Osteoblast (primary cell): ENCODE data around the gene TP73. TPM values are rescaled to one million over a fixed set of nuclear protein-coding genes. Genes with fewer than 3 reads are reported as not detected.

Experiments used
- DNase-seq: peaks from one replicate; pipeline ENCODE4 v3.0.0; 2011; ENCODE audit warnings: low spot score, mixed read lengths; ENCODE audit not compliant: insufficient read length; ENCODE audit errors: missing footprints
- H2AFZ ChIP-seq: 2 replicates; pipeline ENCODE4 v1.6.0; 2011; ENCODE audit warnings: mild to moderate bottlenecking, low read length
- H3K27ac ChIP-seq: 2 replicates; pipeline ENCODE4 v1.5.1; 2011; ENCODE audit warnings: mild to moderate bottlenecking, low read depth, low read length, moderate library complexity
- H3K27me3 ChIP-seq: 2 replicates; pipeline ENCODE4 v1.6.0; 2012; ENCODE audit warnings: mild to moderate bottlenecking, control low read depth, inconsistent platforms, low read length, moderate library complexity; ENCODE audit not compliant: insufficient read depth
- H3K36me3 ChIP-seq: 2 replicates; pipeline ENCODE4 v1.5.1; 2011; ENCODE audit warnings: mild to moderate bottlenecking, low read length, control low read depth, moderate library complexity; ENCODE audit not compliant: insufficient read depth
- H3K4me1 ChIP-seq: 2 replicates; pipeline ENCODE4 v1.5.1; 2011; ENCODE audit warnings: mild to moderate bottlenecking, low read length, control low read depth, moderate library complexity; ENCODE audit not compliant: insufficient read depth
- H3K4me2 ChIP-seq: 2 replicates; pipeline ENCODE4 v1.6.0; 2011; ENCODE audit warnings: mild to moderate bottlenecking, low read length; ENCODE audit not compliant: insufficient read depth
- H3K4me3 ChIP-seq: fragments of 200-600 bp; sonication (generic); 3 replicates; pipeline ENCODE4 v1.5.1; 2012; ENCODE audit warnings: mild to moderate bottlenecking, low read length, inconsistent platforms; ENCODE audit not compliant: insufficient read depth
- H3K79me2 ChIP-seq: 2 replicates; pipeline ENCODE4 v1.6.0; 2012; ENCODE audit warnings: mild to moderate bottlenecking, low read length, control low read depth, inconsistent platforms; ENCODE audit not compliant: insufficient read depth
- H3K9me3 ChIP-seq: 2 replicates; pipeline ENCODE4 v1.5.1; 2011; ENCODE audit warnings: low read depth, low read length, control low read depth
- H4K20me1 ChIP-seq: 2 replicates; pipeline ENCODE4 v1.6.0; 2012; ENCODE audit warnings: mild to moderate bottlenecking, low read length, control low read depth; ENCODE audit not compliant: insufficient read depth
- total RNA-seq: library from RNA; depleted of rRNA; stranded (reverse); fragments of >200 nt; gene quantifications from 2 replicates; pipeline ENCODE4 v1.2.3, GENCODE V29; 2012
- TF ChIP-seq, protein P1 (sequence below): IDR thresholded peaks from 2 replicates; pipeline ENCODE4 v1.5.1; 2011; ENCODE audit warnings: mild to moderate bottlenecking, low read depth, low read length, moderate library complexity; ENCODE audit errors: extremely low read depth

Gene TP73
- total RNA-seq, 1 donor: not detected

DNA sequence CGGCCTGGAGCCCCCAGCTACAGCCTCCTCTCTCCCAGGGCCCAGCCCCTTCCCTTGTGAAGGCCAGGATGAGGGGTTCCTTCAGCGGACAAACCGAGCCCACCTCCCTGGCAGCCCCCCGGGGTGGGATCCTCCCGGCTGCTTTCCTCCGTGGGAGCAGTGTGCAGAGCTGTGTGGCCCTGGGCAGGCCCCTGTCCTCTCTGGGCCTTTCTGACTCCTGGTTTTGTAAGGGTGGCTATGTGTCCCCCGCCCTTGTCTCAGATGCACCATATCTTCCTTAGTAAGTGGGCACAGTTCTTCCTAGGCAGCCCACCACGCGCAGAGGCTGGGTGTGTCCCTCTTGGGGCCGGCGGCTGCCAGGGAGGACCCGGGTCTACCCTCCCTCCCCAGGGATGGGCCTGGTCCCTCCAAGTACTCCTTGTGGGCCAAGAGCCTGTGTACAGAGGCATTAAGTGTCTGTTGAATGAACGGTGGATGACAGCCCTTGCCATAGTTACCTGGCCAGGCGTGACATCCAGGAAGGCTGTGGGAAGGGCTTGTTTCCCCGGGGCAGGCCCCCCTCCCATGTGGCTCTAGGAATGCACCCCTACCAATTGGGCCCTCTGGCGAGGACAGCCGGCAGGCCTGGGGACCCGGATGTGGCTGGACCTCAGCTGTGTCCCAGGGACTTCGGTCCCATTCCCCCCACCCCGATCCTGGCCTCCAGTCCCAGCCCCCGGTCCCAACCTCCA, 124.1 kb downstream of the TP73 start:
- Histone ChIP-seq H3K27ac (no peak overlapping the region), H3K36me3 (peaks cover 25% of the 10 kb centered on the region), H3K4me2 (no peak overlapping the region), H3K4me3 (no peak overlapping the region), H3K9me3 (no peaks in the 10 kb centered on the region), H3K27me3 (peaks cover 6% of the 10 kb centered on the region), H4K20me1 (peaks cover 3% of the 10 kb centered on the region), H3K79me2 (no peaks in the 10 kb centered on the region), H2AFZ (no peak overlapping the region), H3K4me1 (peaks cover 15% of the 10 kb centered on the region)
- DNase-seq: peak; percentile 53
- TF ChIP-seq, protein P1, sequence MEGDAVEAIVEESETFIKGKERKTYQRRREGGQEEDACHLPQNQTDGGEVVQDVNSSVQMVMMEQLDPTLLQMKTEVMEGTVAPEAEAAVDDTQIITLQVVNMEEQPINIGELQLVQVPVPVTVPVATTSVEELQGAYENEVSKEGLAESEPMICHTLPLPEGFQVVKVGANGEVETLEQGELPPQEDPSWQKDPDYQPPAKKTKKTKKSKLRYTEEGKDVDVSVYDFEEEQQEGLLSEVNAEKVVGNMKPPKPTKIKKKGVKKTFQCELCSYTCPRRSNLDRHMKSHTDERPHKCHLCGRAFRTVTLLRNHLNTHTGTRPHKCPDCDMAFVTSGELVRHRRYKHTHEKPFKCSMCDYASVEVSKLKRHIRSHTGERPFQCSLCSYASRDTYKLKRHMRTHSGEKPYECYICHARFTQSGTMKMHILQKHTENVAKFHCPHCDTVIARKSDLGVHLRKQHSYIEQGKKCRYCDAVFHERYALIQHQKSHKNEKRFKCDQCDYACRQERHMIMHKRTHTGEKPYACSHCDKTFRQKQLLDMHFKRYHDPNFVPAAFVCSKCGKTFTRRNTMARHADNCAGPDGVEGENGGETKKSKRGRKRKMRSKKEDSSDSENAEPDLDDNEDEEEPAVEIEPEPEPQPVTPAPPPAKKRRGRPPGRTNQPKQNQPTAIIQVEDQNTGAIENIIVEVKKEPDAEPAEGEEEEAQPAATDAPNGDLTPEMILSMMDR: no peak

DNA sequence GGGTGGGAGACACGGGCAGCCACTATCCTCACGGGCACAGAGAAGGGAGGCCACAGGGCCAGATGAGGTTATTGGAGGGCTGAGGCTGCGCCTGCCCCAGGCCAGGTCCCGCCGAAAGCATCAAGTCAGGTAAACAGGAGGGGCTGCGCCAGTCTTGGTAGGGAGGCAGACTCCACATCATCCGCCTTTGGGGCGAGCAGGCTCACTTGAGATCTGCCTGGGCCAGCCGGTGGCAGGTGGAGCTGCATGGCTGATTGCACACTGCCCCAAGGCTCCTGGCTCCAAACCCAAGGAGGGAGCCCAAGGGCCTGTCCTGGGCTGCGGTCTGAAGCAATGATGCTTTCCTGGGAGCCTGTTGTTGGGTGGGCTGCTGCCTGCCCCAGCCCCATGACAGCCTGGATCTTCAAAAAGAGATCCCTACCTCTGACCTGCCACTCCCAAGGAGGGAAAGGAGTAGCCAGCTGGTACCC, 124.8 kb downstream of the TP73 start:
- Histone ChIP-seq H3K9me3 (no peaks in the 10 kb centered on the region), H3K4me1 (peaks cover 10% of the 10 kb centered on the region), H3K36me3 (peaks cover 32% of the 10 kb centered on the region), H4K20me1 (peaks cover 3% of the 10 kb centered on the region), H3K4me3 (no peak overlapping the region), H3K27ac (no peak overlapping the region), H3K79me2 (no peaks in the 10 kb centered on the region), H3K27me3 (no peaks in the 10 kb centered on the region), H3K4me2 (no peak overlapping the region), H2AFZ (no peak overlapping the region)
- TF ChIP-seq, protein P1: no peak
- DNase-seq: peak; percentile 46

DNA sequence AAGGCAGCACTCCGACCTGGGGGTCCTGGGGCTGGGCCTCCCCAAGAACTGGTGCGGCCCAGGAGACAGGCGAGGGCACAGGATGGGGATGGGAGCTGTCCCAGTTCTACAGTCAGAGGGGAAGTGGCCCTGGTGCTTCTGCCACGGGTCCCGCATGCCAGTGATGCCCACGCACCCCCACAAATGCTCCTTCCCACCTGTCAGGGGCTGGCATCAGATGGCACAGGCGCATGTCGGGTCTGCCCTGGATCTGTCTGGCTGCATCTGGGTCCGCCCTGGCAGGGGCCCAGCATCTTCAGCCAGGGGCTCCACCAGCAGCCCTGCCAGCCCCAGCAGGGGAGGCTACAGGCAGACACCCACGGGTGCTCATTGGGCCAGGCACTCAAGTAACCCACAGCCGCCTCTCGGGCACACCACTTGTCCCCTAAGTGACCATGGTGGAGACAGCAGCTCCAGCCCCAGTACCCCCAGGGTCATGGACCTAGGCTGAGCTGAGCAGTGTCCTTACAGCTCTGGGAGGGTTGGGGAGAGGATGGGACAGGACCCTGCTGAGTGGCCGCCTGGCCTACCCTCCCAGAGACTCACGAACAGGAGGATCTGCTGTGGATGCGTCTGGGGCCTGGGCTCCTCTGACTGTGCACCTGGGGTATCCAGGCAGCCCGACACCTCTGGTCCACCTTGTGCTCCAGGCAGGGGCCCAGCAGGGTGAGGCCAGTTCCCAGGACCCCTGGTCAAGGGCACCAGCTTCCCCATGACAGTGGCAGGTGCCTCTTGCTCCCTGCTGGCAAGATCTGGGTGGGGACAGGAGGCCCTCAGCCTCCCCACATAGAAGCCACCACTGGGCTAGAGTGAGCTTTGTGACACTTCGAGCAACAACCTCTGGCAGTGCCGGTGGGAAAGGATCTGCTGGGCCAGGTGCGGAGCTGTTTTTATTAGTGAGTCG, 125.6 kb downstream of the TP73 start:
- DNase-seq: peak; percentile 85

More for the DNA sequence above, 125.6 kb downstream of the TP73 start:
- Histone ChIP-seq H3K4me1 (peaks cover 10% of the 10 kb centered on the region), H3K9me3 (no peaks in the 10 kb centered on the region), H2AFZ (no peak overlapping the region), H3K4me2 (no peak overlapping the region), H3K79me2 (no peaks in the 10 kb centered on the region), H3K27me3 (no peaks in the 10 kb centered on the region), H3K36me3 (peaks cover 39% of the 10 kb centered on the region), H3K4me3 (no peak overlapping the region), H4K20me1 (peaks cover 6% of the 10 kb centered on the region), H3K27ac (no peak overlapping the region)
- TF ChIP-seq, protein P1: no peak
